B cell (primary cell): Measurements from ENCODE around the gene MRO. TPM values are rescaled to one million over a fixed set of nuclear protein-coding genes. Genes with fewer than 3 reads are reported as not detected.

Experiments used
- ATAC-seq: fragments of 200-7000 bp; cut with Tn5 transposase; one replicate; pipeline ENCODE4 v1.10.0; 2021; ENCODE audit warnings: low read depth, mild to moderate bottlenecking, moderate number of reproducible peaks, moderate library complexity
- CTCF ChIA-PET: fragments of 350-600 bp; sonication (Branson Sonifier 250); formaldehyde crosslinking; loops from one replicate; lab custom pipeline; 2021; ENCODE audit warnings: antibody characterized with exemption, inconsistent platforms; lab: Charles Lee
- POLR2A ChIA-PET: fragments of 350-600 bp; sonication (Branson Sonifier 250); formaldehyde crosslinking; loops from one replicate; lab custom pipeline; 2021; ENCODE audit warnings: antibody characterized with exemption; lab: Charles Lee
- DNase-seq: peaks from one replicate; pipeline ENCODE4 v3.0.0; 2013
- H2AFZ ChIP-seq: 2 replicates; pipeline ENCODE4 v1.6.1; 2012; ENCODE audit warnings: mild to moderate bottlenecking, low read depth, low read length; ENCODE audit not compliant: insufficient read depth, poor library complexity, severe bottlenecking
- H3K27ac ChIP-seq, 2 donors: 1 replicate in 1 of 2; 2 replicates in 1 of 2; pipeline ENCODE4 v1.5.1; 2012 to 2013; ENCODE audit warnings: low read length in 2 of 2, mild to moderate bottlenecking in 2 of 2, moderate library complexity in 1 of 2
- H3K27me3 ChIP-seq, 4 experiments: fragments of 200-600 bp in 1 of 4; sonication (generic) in 1 of 4; replicated peaks in 1 of 4; 1 replicate in 2 of 4; 2 replicates in 2 of 4; pipeline versions ENCODE4 v1.6.1 to v1.7.0; 2013 to 2016; ENCODE audit warnings: low read length in 3 of 4, mild to moderate bottlenecking in 2 of 4, mixed read lengths in 1 of 4, moderate library complexity in 1 of 4; ENCODE audit not compliant: insufficient read depth in 4 of 4, control insufficient read depth in 3 of 4; ENCODE audit errors: control extremely low read depth in 1 of 4
- H3K36me3 ChIP-seq, 2 experiments: replicated peaks in 1 of 2; 1 replicate in 1 of 2; 2 replicates in 1 of 2; pipeline versions ENCODE4 v1.6.1 to v1.7.1; 2013; ENCODE audit warnings: low read length in 1 of 2; ENCODE audit not compliant: insufficient read depth in 2 of 2, control insufficient read depth in 1 of 2; ENCODE audit errors: control extremely low read depth in 1 of 2, extremely low read depth in 1 of 2
- H3K4me1 ChIP-seq, 2 donors: fragments of 200-600 bp in 1 of 2; sonication (generic) in 1 of 2; 1 replicate in 1 of 2; 2 replicates in 1 of 2; pipeline versions ENCODE4 v1.5.1 to v1.6.1; 2013 to 2017; ENCODE audit warnings: low read length in 2 of 2; ENCODE audit not compliant: control insufficient read depth in 2 of 2, insufficient read depth in 2 of 2
- H3K4me2 ChIP-seq: replicated peaks from 2 replicates; pipeline ENCODE3; 2012; ENCODE audit warnings: mild to moderate bottlenecking, low read depth, low read length; ENCODE audit not compliant: poor library complexity, severe bottlenecking
- H3K4me3 ChIP-seq, 5 experiments: fragments of 200-600 bp in 1 of 5; sonication (generic) in 1 of 5; 1 replicate in 3 of 5; 2 replicates in 2 of 5; pipeline versions ENCODE4 v1.5.1 to v1.7.0; 2011 to 2016; ENCODE audit warnings: low read length in 4 of 5, mild to moderate bottlenecking in 4 of 5, low read depth in 2 of 5, control low read depth in 1 of 5, moderate library complexity in 1 of 5; ENCODE audit not compliant: insufficient read depth in 1 of 5; ENCODE audit errors: control extremely low read depth in 1 of 5, extremely low read depth in 1 of 5
- H3K79me2 ChIP-seq: fragments of 200-600 bp; sonication (generic); one replicate; pipeline ENCODE4 v1.6.0; 2016; ENCODE audit warnings: low read length; ENCODE audit not compliant: control insufficient read depth, insufficient read depth
- H3K9ac ChIP-seq: fragments of 200-600 bp; sonication (generic); 2 replicates; pipeline ENCODE4 v1.6.1; 2017; ENCODE audit warnings: mild to moderate bottlenecking, low read length, moderate library complexity
- H3K9me3 ChIP-seq, 3 donors: one replicate each; pipeline versions ENCODE4 v1.6.1 to v1.7.1; 2013; ENCODE audit warnings: low read length in 2 of 3; ENCODE audit not compliant: control insufficient read depth in 2 of 3, insufficient read depth in 1 of 3; ENCODE audit errors: control extremely low read depth in 1 of 3
- H4K20me1 ChIP-seq: 2 replicates; pipeline ENCODE4 v1.6.0; 2012; ENCODE audit warnings: mild to moderate bottlenecking, low read length; ENCODE audit not compliant: insufficient read depth, control insufficient read depth, poor library complexity, severe bottlenecking
- H3K27ac Mint-ChIP-seq: one replicate; pipeline ENCODE4 v1.8.0; 2021; ENCODE audit warnings: mixed read lengths
- H3K27me3 Mint-ChIP-seq: one replicate; pipeline ENCODE4 v1.8.0; 2021; ENCODE audit warnings: mixed read lengths
- H3K4me1 Mint-ChIP-seq: one replicate; pipeline ENCODE4 v1.8.0; 2021; ENCODE audit warnings: mixed read lengths
- H3K4me3 Mint-ChIP-seq: one replicate; pipeline ENCODE4 v1.8.0; 2021; ENCODE audit warnings: mixed read lengths
- H3K9me3 Mint-ChIP-seq: one replicate; pipeline ENCODE4 v1.8.0; 2022; ENCODE audit warnings: mixed read lengths; ENCODE audit not compliant: insufficient read depth
- CTCF ChIP-seq: fragments of 200-600 bp; IDR thresholded peaks from one replicate; pipeline ENCODE4 v1.8.0; 2022; ENCODE audit warnings: antibody characterized with exemption, mild to moderate bottlenecking
- EZH2 ChIP-seq: IDR thresholded peaks from 2 replicates; pipeline ENCODE4 v1.6.1; 2012; ENCODE audit warnings: borderline replicate concordance, low read depth, mild to moderate bottlenecking, moderate library complexity, low read length; ENCODE audit not compliant: insufficient read depth, poor library complexity, severe bottlenecking
- WGBS: methylation state at CpG from one replicate; pipeline ENCODE4 v1.1.5; 2013; ENCODE audit warnings: missing lambda C conversion rate; ENCODE audit not compliant: insufficient coverage; 5-methylcytosine and 5-hydroxymethylcytosine counted together
- intact Hi-C: fragments of 100-400 bp; cut with micrococcal nuclease; formaldehyde crosslinking; loops from one replicate; pipeline ENCODE4 v1.10.0; 2022
- polyA plus RNA-seq: library from polyadenylated mRNA; depleted of rRNA; stranded (reverse); fragments of >200 nt; gene quantifications from 2 replicates; pipeline ENCODE4 v1.2.3, GENCODE V29; 2012
- total RNA-seq, 2 donors: library from RNA; stranded (reverse); fragments of 120-200 nt in 1 of 2; gene quantifications; 1 replicate in 1 of 2; 2 replicates in 1 of 2; pipeline versions ENCODE4 v1.2.3 to v1.2.4, GENCODE V29; 2013 to 2022

The MRO gene
- total and polyA plus RNA-seq, 2 donors (not counting 1 experiment from before 2014, with no cell fraction given) = not detected

DNA sequence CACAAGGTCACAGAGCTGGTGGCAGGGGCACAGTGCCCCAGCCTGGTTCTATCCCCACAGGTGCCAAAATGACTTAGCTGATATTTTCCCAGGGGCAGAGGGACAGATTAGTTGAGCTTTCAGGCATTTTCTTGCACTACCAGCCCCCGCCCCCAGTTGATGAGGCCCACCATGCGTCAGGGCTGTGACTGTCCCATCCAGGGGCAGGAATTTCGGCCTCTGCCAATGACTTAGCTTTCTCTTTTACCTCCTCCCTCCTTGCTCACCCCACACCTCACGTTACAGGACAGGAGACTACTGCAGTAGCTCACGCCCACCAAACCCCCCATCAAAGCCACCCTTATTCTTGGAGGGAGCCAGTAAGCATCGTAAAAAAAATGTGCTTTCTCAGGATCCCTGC lies 31.5 kb downstream of the MRO start:
- no peaks in the 10 kb centered on the region for H3K4me1 Mint-ChIP-seq
- TF ChIP-seq EZH2 (no peak), CTCF (no peak)

GRCh38 chr18:50786864-50787263 lies 33.0 kb downstream of the MRO start:
- Histone ChIP-seq H4K20me1 (no peaks in the 10 kb centered on the region), H2AFZ (no peak overlapping the region), H3K9me3 (no peaks in the 10 kb centered on the region), H3K36me3 (no peaks in the 10 kb centered on the region), H3K9ac (no peak overlapping the region), H3K79me2 (no peaks in the 10 kb centered on the region), H3K4me2 (no peak overlapping the region), H3K27me3 (no peaks in the 10 kb centered on the region), H3K4me1 (no peaks in the 10 kb centered on the region), H3K27ac (no peak overlapping the region), H3K4me3 (no peak overlapping the region)
- DNase-seq (no peak), ATAC-seq (no peak)
- intact Hi-C loops = no loop called here
- 80% methylated on average over 2 of the region's 3 CpGs for WGBS
- Mint-ChIP-seq H3K4me3 (no peak overlapping the region), H3K27me3 (peaks cover 15% of the 10 kb centered on the region), H3K9me3 (no peaks in the 10 kb centered on the region), H3K27ac (no peak overlapping the region), H3K4me1 (no peaks in the 10 kb centered on the region)
- TF ChIP-seq CTCF (no peak), EZH2 (no peak)
- ChIA-PET POLR2A (no interaction called here), CTCF (interaction anchor here (1.4 kb wide), 1 partner anchor 9 kb away, joined by 3 read pairs; no protein-coding TSS in a partner anchor)

More for the DNA sequence above, 31.5 kb downstream of the MRO start:
- Mint-ChIP-seq H3K9me3 (no peaks in the 10 kb centered on the region), H3K27me3 (peaks cover 11% of the 10 kb centered on the region), H3K27ac (no peak overlapping the region), H3K4me3 (no peak overlapping the region)
- H3K9me3 ChIP-seq = no peaks in the 10 kb centered on the region
- H3K9ac ChIP-seq = no peak overlapping the region
- H3K27me3 ChIP-seq = no peaks in the 10 kb centered on the region
- H2AFZ ChIP-seq = no peak overlapping the region
- no peak for DNase-seq
- H4K20me1 ChIP-seq = no peaks in the 10 kb centered on the region
- ChIA-PET POLR2A (no interaction called here), CTCF (no interaction called here)
- WGBS = 77% methylated on average over 5 of the region's 6 CpGs
- no peaks in the 10 kb centered on the region for H3K79me2 ChIP-seq
- no peak for ATAC-seq
- H3K4me3 ChIP-seq = no peak overlapping the region
- intact Hi-C loops = no loop called here
- H3K4me1 ChIP-seq = no peaks in the 10 kb centered on the region
- H3K4me2 ChIP-seq = no peak overlapping the region
- H3K36me3 ChIP-seq = no peaks in the 10 kb centered on the region
- no peak overlapping the region for H3K27ac ChIP-seq
